A673 (cell line): ENCODE data around the gene SRPK1.

Experiments used
- EZH2 ChIP-seq: fragments of 200-600 bp; sonication (generic); IDR thresholded peaks from 2 replicates; pipeline ENCODE4 v1.6.1; 2017; ENCODE audit warnings: borderline replicate concordance, low read depth, mild to moderate bottlenecking, mixed read lengths, antibody characterized with exemption, low read length; ENCODE audit not compliant: poor library complexity, severe bottlenecking
- TF ChIP-seq, protein P1 (sequence below): fragments of 300-800, 200-600 bp; sonication (generic); conservative IDR thresholded peaks from 2 replicates; pipeline ENCODE4 v1.5.1; 2017; ENCODE audit warnings: low read depth, mild to moderate bottlenecking, antibody characterized with exemption, low read length, moderate library complexity, mixed read lengths

DNA sequence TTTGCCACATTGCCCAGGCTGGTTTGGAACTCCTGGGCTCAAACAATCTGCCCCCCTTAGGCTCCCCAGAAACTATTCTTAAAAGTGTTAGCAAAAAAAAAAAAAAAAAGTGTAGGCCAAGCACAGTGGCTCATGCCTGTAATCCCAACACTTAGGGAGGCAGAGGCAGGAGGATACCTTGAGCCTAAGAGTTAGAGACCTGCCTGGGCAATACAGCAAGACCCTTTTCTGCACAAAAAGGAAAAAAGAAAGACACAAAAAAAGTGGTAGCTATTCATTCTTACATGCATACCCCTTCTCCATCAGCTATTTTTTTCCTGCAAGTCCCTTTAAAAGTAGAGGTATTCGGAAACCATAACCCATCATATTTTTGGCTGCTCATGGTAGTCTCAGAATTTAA, 3.2 kb upstream of the SRPK1 start:
- TF ChIP-seq, protein P1, sequence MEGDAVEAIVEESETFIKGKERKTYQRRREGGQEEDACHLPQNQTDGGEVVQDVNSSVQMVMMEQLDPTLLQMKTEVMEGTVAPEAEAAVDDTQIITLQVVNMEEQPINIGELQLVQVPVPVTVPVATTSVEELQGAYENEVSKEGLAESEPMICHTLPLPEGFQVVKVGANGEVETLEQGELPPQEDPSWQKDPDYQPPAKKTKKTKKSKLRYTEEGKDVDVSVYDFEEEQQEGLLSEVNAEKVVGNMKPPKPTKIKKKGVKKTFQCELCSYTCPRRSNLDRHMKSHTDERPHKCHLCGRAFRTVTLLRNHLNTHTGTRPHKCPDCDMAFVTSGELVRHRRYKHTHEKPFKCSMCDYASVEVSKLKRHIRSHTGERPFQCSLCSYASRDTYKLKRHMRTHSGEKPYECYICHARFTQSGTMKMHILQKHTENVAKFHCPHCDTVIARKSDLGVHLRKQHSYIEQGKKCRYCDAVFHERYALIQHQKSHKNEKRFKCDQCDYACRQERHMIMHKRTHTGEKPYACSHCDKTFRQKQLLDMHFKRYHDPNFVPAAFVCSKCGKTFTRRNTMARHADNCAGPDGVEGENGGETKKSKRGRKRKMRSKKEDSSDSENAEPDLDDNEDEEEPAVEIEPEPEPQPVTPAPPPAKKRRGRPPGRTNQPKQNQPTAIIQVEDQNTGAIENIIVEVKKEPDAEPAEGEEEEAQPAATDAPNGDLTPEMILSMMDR: no peak
- no peak for TF ChIP-seq EZH2
